Measurements from ENCODE around the gene DLEU7. TPM values are rescaled to one million over a fixed set of nuclear protein-coding genes. Genes with fewer than 3 reads are reported as not detected.

Gene DLEU7
- total and polyA plus RNA-seq, 2 of the 13 experiments (the other 11 are each of a cell fraction or from before 2014, with no cell fraction given) = not detected

DNA sequence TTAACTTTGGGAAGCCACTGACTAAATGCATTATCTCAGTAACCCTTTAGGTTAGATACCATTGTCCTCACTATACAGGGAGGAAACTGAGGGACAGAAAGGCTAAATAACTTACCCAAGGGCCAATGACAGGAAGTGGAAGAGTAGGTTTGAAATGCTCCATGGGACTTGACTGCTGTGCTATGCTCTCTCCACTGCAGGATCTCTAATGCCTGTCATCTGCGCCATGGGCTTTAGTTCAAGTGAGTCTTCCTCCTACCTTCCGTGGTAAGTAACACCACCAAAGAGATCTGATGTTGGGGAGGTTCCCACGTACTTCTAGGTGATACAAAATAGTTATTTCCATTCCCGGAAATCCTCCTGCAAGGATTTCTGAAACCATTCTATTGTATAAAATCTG is 3.7 kb downstream of the DLEU7 start (continued):
- TF ChIP-seq ZSCAN21 (CRISPR knock-in tag; IDR thresholded peaks at IDR 0.05; ENCODE audit: borderline replicate concordance) = no peak
- TF ChIP-seq STAT5B (CRISPR knock-in tag; IDR thresholded peaks at IDR 0.05) = no peak

DNA sequence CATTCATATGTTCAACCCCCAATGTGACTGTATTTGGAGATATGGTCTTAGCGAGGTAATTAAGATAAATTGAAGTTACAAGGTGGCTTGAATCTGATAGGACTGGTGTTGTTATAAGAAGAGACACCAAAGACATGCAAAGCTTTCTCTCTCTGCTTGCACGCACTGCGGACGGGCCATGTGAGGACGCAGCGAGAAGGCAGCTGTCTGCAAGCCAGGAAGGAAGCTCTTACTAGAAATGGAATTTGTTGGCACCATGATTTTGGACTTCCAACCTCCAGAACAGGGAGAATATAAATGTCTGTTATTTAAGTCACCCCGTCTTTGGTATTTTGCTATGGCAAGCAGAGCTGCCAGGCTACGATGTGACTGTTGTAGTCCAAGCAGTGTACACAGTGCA is 4.8 kb downstream of the DLEU7 start:
- FAIRE-seq (no peak), DNase-seq (ENCODE audit: low spot score) (no peak), ATAC-seq (no peak)
- H3K4me2 ChIP-seq (ENCODE audit: low read depth, low read length) = no peak overlapping the region
- no peaks in the 10 kb centered on the region for H3K9me3 ChIP-seq (ENCODE audit: low read length)
- H3K36me3 ChIP-seq (replicated peaks in 1 of 2; ENCODE audit: control insufficient read depth in 1 of 2, insufficient read depth in 2 of 2, low read length in 2 of 2) = no peaks in the 10 kb centered on the region
- H3K27ac ChIP-seq (ENCODE audit: extremely low read length, insufficient read depth, low read length) = no peak overlapping the region
- 82% methylated on average over 8 of the region's 8 CpGs for WGBS (ENCODE audit: low lambda C conversion rate)
- no peak overlapping the region for H3K9ac ChIP-seq (ENCODE audit: insufficient read depth, low read depth, low read length)
- H4K20me1 ChIP-seq (ENCODE audit: insufficient read depth, low read length) = no peaks in the 10 kb centered on the region
- POLR2A ChIA-PET = no interaction called here
- CTCF ChIA-PET (ENCODE audit: low intra/inter-chr PET ratio, low total read pairs) = no interaction called here
- intact Hi-C loops (cut with micrococcal nuclease; ENCODE audit: unreplicated experiment) = no loop called here
- H3K4me3 ChIP-seq (replicated peaks in 1 of 3; ENCODE audit: insufficient read depth in 1 of 3, low read depth in 2 of 3, low read length in 3 of 3) = no peak overlapping the region
- no peak for TF ChIP-seq ZNF496 (CRISPR knock-in tag; IDR thresholded peaks at IDR 0.05; ENCODE audit: insufficient replicate concordance)
- TF ChIP-seq STAG1 (CRISPR knock-in tag; IDR thresholded peaks at IDR 0.05) = no peak
- no peak for TF ChIP-seq NKX3-1 (CRISPR knock-in tag; IDR thresholded peaks at IDR 0.05)
- TF ChIP-seq RFX3 (CRISPR knock-in tag; IDR thresholded peaks at IDR 0.05) = no peak
- no peak for TF ChIP-seq MED13 (CRISPR knock-in tag; IDR thresholded peaks at IDR 0.05)
- no peak for TF ChIP-seq ZNF768 (CRISPR knock-in tag; IDR thresholded peaks at IDR 0.05)
- TF ChIP-seq DNMT3B (CRISPR knock-in tag; conservative IDR thresholded peaks at IDR 0.05) = no peak
- no peaks in the 10 kb centered on the region for H3K27me3 ChIP-seq (ENCODE audit: control insufficient read depth in 1 of 2, insufficient read depth in 2 of 2, low read length in 2 of 2)
- in situ Hi-C loops (cut with HindIII; ENCODE audit: extremely low pct_ligation_motif_present, low pct_unique_long_range_greater_than_20kb) = no loop called here
- no peaks in the 10 kb centered on the region for H3K4me1 ChIP-seq (ENCODE audit: insufficient read depth, low read length)
- BruUV-seq (replicated peaks) = no TSS peak
- no peak overlapping the region for H2AFZ ChIP-seq (ENCODE audit: low read length)
- no peaks in the 10 kb centered on the region for H3K79me2 ChIP-seq (ENCODE audit: insufficient read depth, low read length)

DNA sequence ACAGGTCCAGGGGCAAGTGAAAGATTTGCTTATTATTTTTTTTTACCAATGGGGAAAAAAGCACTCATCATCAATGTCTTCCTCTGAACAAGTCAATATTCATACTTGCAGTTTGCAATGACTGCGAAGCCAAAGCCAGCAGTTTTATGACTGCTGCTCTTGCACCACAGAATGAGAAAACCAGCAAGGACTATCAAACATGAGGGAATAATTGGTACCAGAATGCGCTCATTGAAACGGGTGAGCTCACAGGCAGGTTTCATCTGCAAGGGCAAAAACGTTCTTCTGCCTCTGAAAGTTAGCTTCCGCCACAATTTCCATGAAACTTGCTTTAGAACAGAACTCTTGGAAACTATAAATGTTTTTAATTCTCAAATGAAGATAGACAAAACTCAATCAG is 5.5 kb downstream of the DLEU7 start:
- Histone ChIP-seq H3K27ac (ENCODE audit: extremely low read length, insufficient read depth, low read length) (no peak overlapping the region), H3K79me2 (ENCODE audit: insufficient read depth, low read length) (no peaks in the 10 kb centered on the region), H3K4me3 (replicated peaks in 1 of 3; ENCODE audit: insufficient read depth in 1 of 3, low read depth in 2 of 3, low read length in 3 of 3) (no peak overlapping the region), H3K9ac (ENCODE audit: insufficient read depth, low read depth, low read length) (no peak overlapping the region), H3K27me3 (ENCODE audit: control insufficient read depth in 1 of 2, insufficient read depth in 2 of 2, low read length in 2 of 2) (no peaks in the 10 kb centered on the region), H3K4me2 (ENCODE audit: low read depth, low read length) (no peak overlapping the region), H4K20me1 (ENCODE audit: insufficient read depth, low read length) (no peaks in the 10 kb centered on the region), H2AFZ (ENCODE audit: low read length) (no peak overlapping the region), H3K36me3 (replicated peaks in 1 of 2; ENCODE audit: control insufficient read depth in 1 of 2, insufficient read depth in 2 of 2, low read length in 2 of 2) (no peaks in the 10 kb centered on the region), H3K4me1 (ENCODE audit: insufficient read depth, low read length) (no peaks in the 10 kb centered on the region), H3K9me3 (ENCODE audit: low read length) (no peaks in the 10 kb centered on the region)
- ChIA-PET POLR2A (no interaction called here), CTCF (ENCODE audit: low intra/inter-chr PET ratio, low total read pairs) (no interaction called here)
- BruUV-seq (replicated peaks) = no TSS peak
- in situ Hi-C loops (cut with HindIII; ENCODE audit: extremely low pct_ligation_motif_present, low pct_unique_long_range_greater_than_20kb) (no loop called here), intact Hi-C loops (cut with micrococcal nuclease; ENCODE audit: unreplicated experiment) (no loop called here)
- 86% methylated on average over 5 of the region's 5 CpGs for WGBS (ENCODE audit: low lambda C conversion rate)
- FAIRE-seq = no peak
- no peak for DNase-seq (ENCODE audit: low spot score)
- no peak for ATAC-seq
- TF ChIP-seq ZNF10 (CRISPR knock-in tag; IDR thresholded peaks at IDR 0.05; ENCODE audit: borderline replicate concordance, low read depth) (no peak), LCORL (IDR thresholded peaks at IDR 0.05) (no peak), LCORL (CRISPR knock-in tag; IDR thresholded peaks at IDR 0.05) (no peak), ZNF451 (CRISPR knock-in tag; IDR thresholded peaks at IDR 0.05) (no peak), ZNF30 (CRISPR knock-in tag; IDR thresholded peaks at IDR 0.05) (no peak)
- TF ChIP-seq, protein P1, sequence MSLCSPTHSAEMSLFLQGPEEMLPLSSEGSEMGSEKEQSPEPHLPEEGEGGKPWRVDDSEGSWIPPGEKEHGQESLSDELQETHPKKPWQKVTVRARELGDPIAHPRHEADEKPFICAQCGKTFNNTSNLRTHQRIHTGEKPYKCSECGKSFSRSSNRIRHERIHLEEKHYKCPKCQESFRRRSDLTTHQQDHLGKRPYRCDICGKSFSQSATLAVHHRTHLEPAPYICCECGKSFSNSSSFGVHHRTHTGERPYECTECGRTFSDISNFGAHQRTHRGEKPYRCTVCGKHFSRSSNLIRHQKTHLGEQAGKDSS (CRISPR knock-in tag; IDR thresholded peaks at IDR 0.05; ENCODE audit: borderline replicate concordance, low read depth) = no peak
- TF ChIP-seq, protein P2, sequence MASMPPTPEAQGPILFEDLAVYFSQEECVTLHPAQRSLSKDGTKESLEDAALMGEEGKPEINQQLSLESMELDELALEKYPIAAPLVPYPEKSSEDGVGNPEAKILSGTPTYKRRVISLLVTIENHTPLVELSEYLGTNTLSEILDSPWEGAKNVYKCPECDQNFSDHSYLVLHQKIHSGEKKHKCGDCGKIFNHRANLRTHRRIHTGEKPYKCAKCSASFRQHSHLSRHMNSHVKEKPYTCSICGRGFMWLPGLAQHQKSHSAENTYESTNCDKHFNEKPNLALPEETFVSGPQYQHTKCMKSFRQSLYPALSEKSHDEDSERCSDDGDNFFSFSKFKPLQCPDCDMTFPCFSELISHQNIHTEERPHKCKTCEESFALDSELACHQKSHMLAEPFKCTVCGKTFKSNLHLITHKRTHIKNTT (CRISPR knock-in tag; IDR thresholded peaks at IDR 0.05) = no peak
- TF ChIP-seq, protein P3, sequence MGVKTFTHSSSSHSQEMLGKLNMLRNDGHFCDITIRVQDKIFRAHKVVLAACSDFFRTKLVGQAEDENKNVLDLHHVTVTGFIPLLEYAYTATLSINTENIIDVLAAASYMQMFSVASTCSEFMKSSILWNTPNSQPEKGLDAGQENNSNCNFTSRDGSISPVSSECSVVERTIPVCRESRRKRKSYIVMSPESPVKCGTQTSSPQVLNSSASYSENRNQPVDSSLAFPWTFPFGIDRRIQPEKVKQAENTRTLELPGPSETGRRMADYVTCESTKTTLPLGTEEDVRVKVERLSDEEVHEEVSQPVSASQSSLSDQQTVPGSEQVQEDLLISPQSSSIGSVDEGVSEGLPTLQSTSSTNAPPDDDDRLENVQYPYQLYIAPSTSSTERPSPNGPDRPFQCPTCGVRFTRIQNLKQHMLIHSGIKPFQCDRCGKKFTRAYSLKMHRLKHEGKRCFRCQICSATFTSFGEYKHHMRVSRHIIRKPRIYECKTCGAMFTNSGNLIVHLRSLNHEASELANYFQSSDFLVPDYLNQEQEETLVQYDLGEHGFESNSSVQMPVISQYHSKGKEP (CRISPR knock-in tag; IDR thresholded peaks at IDR 0.05) = no peak
